NT2/D1 (cell line): Measurements from ENCODE around the gene ZNF8.

Experiments used
- YY1 ChIP-seq: IDR thresholded peaks from 2 replicates; pipeline ENCODE4 v1.6.1; 2011; ENCODE audit not compliant: insufficient read length, insufficient read depth
- ZNF274 ChIP-seq: IDR thresholded peaks from 2 replicates; pipeline ENCODE4 v1.6.1; 2011; ENCODE audit warnings: mild to moderate bottlenecking, low read depth, low read length

GRCh38 chr19:58349590-58349989 is 70.8 kb downstream of the ZNF8 start:
- TF ChIP-seq ZNF274 (no peak), YY1 (no peak)
